HEK293 (cell line): ENCODE data around the gene ATP6V0A1.

Experiments
- EGR2 ChIP-seq: fragments of 450-650 bp; formaldehyde crosslinking; IDR thresholded peaks from 2 replicates; pipeline ENCODE4 v1.5.1; 2016; ENCODE audit warnings: low read depth, missing biosample characterization, missing genetic modification characterization
- FEZF1 ChIP-seq: fragments of 450-650 bp; formaldehyde crosslinking; IDR thresholded peaks from 2 replicates; pipeline ENCODE4 v1.5.1; 2016; ENCODE audit warnings: missing biosample characterization, missing genetic modification characterization
- GFI1B ChIP-seq: fragments of 450-650 bp; formaldehyde crosslinking; IDR thresholded peaks from 2 replicates; pipeline ENCODE4 v1.5.1; 2016; ENCODE audit warnings: missing biosample characterization, missing genetic modification characterization
- KLF8 ChIP-seq: fragments of 450-650 bp; formaldehyde crosslinking; IDR thresholded peaks from 2 replicates; pipeline ENCODE4 v1.5.1; 2016; ENCODE audit warnings: missing biosample characterization, missing genetic modification characterization
- MZF1 ChIP-seq: fragments of 450-650 bp; formaldehyde crosslinking; IDR thresholded peaks from 2 replicates; pipeline ENCODE4 v1.5.1; 2017; ENCODE audit warnings: missing biosample characterization, missing genetic modification characterization, borderline replicate concordance
- SCRT1 ChIP-seq: fragments of 450-650 bp; formaldehyde crosslinking; IDR thresholded peaks from 2 replicates; pipeline ENCODE4 v1.5.1; 2016; ENCODE audit warnings: missing biosample characterization, missing genetic modification characterization, borderline replicate concordance
- SP3 ChIP-seq: fragments of 450-650 bp; formaldehyde crosslinking; IDR thresholded peaks from 2 replicates; pipeline ENCODE4 v1.5.1; 2016; ENCODE audit warnings: missing biosample characterization, missing genetic modification characterization
- YY1 ChIP-seq: fragments of 450-650 bp; formaldehyde crosslinking; IDR thresholded peaks from 2 replicates; pipeline ENCODE4 v1.5.1; 2018; ENCODE audit warnings: missing biosample characterization, missing genetic modification characterization
- ZBTB21 ChIP-seq: fragments of 450-650 bp; formaldehyde crosslinking; IDR thresholded peaks from 2 replicates; pipeline ENCODE4 v1.5.1; 2017; ENCODE audit warnings: missing biosample characterization, missing genetic modification characterization
- ZFP37 ChIP-seq: fragments of 450-650 bp; formaldehyde crosslinking; IDR thresholded peaks from 2 replicates; pipeline ENCODE4 v1.5.1; 2016; ENCODE audit warnings: missing biosample characterization, missing genetic modification characterization
- ZFP41 ChIP-seq: fragments of 450-650 bp; formaldehyde crosslinking; IDR thresholded peaks from 2 replicates; pipeline ENCODE4 v1.5.1; 2016; ENCODE audit warnings: missing biosample characterization, missing genetic modification characterization, borderline replicate concordance
- ZIC2 ChIP-seq: fragments of 450-650 bp; formaldehyde crosslinking; IDR thresholded peaks from 2 replicates; pipeline ENCODE4 v1.5.1; 2016; ENCODE audit warnings: missing biosample characterization, missing genetic modification characterization
- ZNF112 ChIP-seq: fragments of 450-650 bp; formaldehyde crosslinking; IDR thresholded peaks from 2 replicates; pipeline ENCODE4 v1.5.0; 2017; ENCODE audit warnings: missing biosample characterization, missing genetic modification characterization
- ZNF133 ChIP-seq: fragments of 450-650 bp; formaldehyde crosslinking; IDR thresholded peaks from 2 replicates; pipeline ENCODE4 v1.5.1; 2016; ENCODE audit warnings: missing biosample characterization, missing genetic modification characterization
- ZNF16 ChIP-seq: fragments of 450-650 bp; formaldehyde crosslinking; IDR thresholded peaks from 2 replicates; pipeline ENCODE4 v1.5.1; 2016; ENCODE audit warnings: low read depth, missing biosample characterization, missing genetic modification characterization
- ZNF214 ChIP-seq: fragments of 450-650 bp; formaldehyde crosslinking; IDR thresholded peaks from 2 replicates; pipeline ENCODE4 v1.5.1; 2017; ENCODE audit warnings: missing biosample characterization, mild to moderate bottlenecking, missing genetic modification characterization, borderline replicate concordance
- ZNF221 ChIP-seq: fragments of 450-650 bp; formaldehyde crosslinking; IDR thresholded peaks from 2 replicates; pipeline ENCODE4 v1.5.1; 2017; ENCODE audit warnings: missing biosample characterization, missing genetic modification characterization, borderline replicate concordance
- ZNF292 ChIP-seq: fragments of 450-650 bp; formaldehyde crosslinking; IDR thresholded peaks from 2 replicates; pipeline ENCODE4 v1.5.1; 2016; ENCODE audit warnings: low read depth, missing biosample characterization, missing genetic modification characterization, borderline replicate concordance
- ZNF341 ChIP-seq: fragments of 450-650 bp; formaldehyde crosslinking; IDR thresholded peaks from 2 replicates; pipeline ENCODE4; 2016; ENCODE audit warnings: low read depth, missing biosample characterization, missing genetic modification characterization
- ZNF354C ChIP-seq: fragments of 450-650 bp; formaldehyde crosslinking; IDR thresholded peaks from 2 replicates; pipeline ENCODE4 v1.5.1; 2016; ENCODE audit warnings: missing biosample characterization, missing genetic modification characterization, low read depth, borderline replicate concordance
- ZNF391 ChIP-seq: fragments of 450-650 bp; formaldehyde crosslinking; IDR thresholded peaks from 2 replicates; pipeline ENCODE4 v1.5.1; 2016; ENCODE audit warnings: low read depth, missing biosample characterization, missing genetic modification characterization, borderline replicate concordance
- ZNF404 ChIP-seq: fragments of 450-650 bp; formaldehyde crosslinking; IDR thresholded peaks from 2 replicates; pipeline ENCODE4 v1.5.1; 2017; ENCODE audit warnings: missing biosample characterization, missing genetic modification characterization
- ZNF548 ChIP-seq: fragments of 450-650 bp; formaldehyde crosslinking; IDR thresholded peaks from 2 replicates; pipeline ENCODE4 v1.5.1; 2016; ENCODE audit warnings: missing biosample characterization, missing genetic modification characterization
- ZNF621 ChIP-seq: fragments of 450-650 bp; formaldehyde crosslinking; IDR thresholded peaks from 2 replicates; pipeline ENCODE4 v1.5.1; 2017; ENCODE audit warnings: missing biosample characterization, missing genetic modification characterization
- ZNF660 ChIP-seq: fragments of 450-650 bp; IDR thresholded peaks from 2 replicates; pipeline ENCODE4 v1.5.1; 2018; ENCODE audit warnings: missing biosample characterization, mild to moderate bottlenecking, missing genetic modification characterization
- ZNF670 ChIP-seq: fragments of 450-650 bp; formaldehyde crosslinking; IDR thresholded peaks from 2 replicates; pipeline ENCODE4 v1.5.1; 2016; ENCODE audit warnings: missing biosample characterization, missing genetic modification characterization, low read depth
- ZNF701 ChIP-seq: fragments of 450-650 bp; formaldehyde crosslinking; IDR thresholded peaks from 2 replicates; pipeline ENCODE4 v1.5.1; 2016; ENCODE audit warnings: missing biosample characterization, missing genetic modification characterization
- ZNF830 ChIP-seq: fragments of 450-650 bp; IDR thresholded peaks from 2 replicates; pipeline ENCODE4 v1.5.0; 2018; ENCODE audit warnings: missing biosample characterization, missing genetic modification characterization, low read depth, mild to moderate bottlenecking, moderate library complexity
- ZNF837 ChIP-seq: fragments of 450-650 bp; formaldehyde crosslinking; IDR thresholded peaks from 2 replicates; pipeline ENCODE4 v1.5.1; 2016; ENCODE audit warnings: missing biosample characterization, missing genetic modification characterization
- TF ChIP-seq, protein P1 (sequence below): fragments of 450-650 bp; formaldehyde crosslinking; IDR thresholded peaks from 2 replicates; pipeline ENCODE4 v1.5.1; 2016; ENCODE audit warnings: missing biosample characterization, missing genetic modification characterization
- TF ChIP-seq, protein P2 (sequence below): fragments of 450-650 bp; formaldehyde crosslinking; IDR thresholded peaks from 2 replicates; pipeline ENCODE4 v1.5.1; 2016; ENCODE audit warnings: missing biosample characterization, missing genetic modification characterization, low read depth
- TF ChIP-seq, protein P3 (sequence below): fragments of 450-650 bp; formaldehyde crosslinking; IDR thresholded peaks from 2 replicates; pipeline ENCODE4 v1.5.1; 2017; ENCODE audit warnings: missing biosample characterization, missing genetic modification characterization
- TF ChIP-seq, protein P4 (sequence below): fragments of 450-650 bp; formaldehyde crosslinking; IDR thresholded peaks from 2 replicates; pipeline ENCODE4 v1.5.1; 2016; ENCODE audit warnings: missing biosample characterization, missing genetic modification characterization

Gene ATP6V0A1

GRCh38 chr17:42554250-42555121, 95.8 kb downstream of the ATP6V0A1 start (continued):
- TF ChIP-seq, protein P1, sequence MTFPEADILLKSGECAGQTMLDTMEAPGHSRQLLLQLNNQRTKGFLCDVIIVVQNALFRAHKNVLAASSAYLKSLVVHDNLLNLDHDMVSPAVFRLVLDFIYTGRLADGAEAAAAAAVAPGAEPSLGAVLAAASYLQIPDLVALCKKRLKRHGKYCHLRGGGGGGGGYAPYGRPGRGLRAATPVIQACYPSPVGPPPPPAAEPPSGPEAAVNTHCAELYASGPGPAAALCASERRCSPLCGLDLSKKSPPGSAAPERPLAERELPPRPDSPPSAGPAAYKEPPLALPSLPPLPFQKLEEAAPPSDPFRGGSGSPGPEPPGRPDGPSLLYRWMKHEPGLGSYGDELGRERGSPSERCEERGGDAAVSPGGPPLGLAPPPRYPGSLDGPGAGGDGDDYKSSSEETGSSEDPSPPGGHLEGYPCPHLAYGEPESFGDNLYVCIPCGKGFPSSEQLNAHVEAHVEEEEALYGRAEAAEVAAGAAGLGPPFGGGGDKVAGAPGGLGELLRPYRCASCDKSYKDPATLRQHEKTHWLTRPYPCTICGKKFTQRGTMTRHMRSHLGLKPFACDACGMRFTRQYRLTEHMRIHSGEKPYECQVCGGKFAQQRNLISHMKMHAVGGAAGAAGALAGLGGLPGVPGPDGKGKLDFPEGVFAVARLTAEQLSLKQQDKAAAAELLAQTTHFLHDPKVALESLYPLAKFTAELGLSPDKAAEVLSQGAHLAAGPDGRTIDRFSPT = peak; percentile 52; the same call in 1 of the 2 replicates
- TF ChIP-seq, protein P2, sequence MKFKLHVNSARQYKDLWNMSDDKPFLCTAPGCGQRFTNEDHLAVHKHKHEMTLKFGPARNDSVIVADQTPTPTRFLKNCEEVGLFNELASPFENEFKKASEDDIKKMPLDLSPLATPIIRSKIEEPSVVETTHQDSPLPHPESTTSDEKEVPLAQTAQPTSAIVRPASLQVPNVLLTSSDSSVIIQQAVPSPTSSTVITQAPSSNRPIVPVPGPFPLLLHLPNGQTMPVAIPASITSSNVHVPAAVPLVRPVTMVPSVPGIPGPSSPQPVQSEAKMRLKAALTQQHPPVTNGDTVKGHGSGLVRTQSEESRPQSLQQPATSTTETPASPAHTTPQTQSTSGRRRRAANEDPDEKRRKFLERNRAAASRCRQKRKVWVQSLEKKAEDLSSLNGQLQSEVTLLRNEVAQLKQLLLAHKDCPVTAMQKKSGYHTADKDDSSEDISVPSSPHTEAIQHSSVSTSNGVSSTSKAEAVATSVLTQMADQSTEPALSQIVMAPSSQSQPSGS (tag by site-specific recombination) = peak; percentile 93
- TF ChIP-seq ZIC2 (tag by site-specific recombination) (peak; percentile 96), ZNF837 (tag by site-specific recombination) (no peak), SCRT1 (tag by site-specific recombination) (no peak), FEZF1 (tag by site-specific recombination) (no peak), ZNF214 (no peak), ZNF830 (tag by site-specific recombination) (no peak), ZNF660 (tag by site-specific recombination) (no peak; the same call in 1 of the 2 replicates), ZNF404 (tag by site-specific recombination) (no peak), ZNF354C (tag by site-specific recombination) (no peak), ZNF341 (peak; percentile 81), ZNF621 (tag by site-specific recombination) (no peak), YY1 (tag by site-specific recombination) (peak; percentile 44; the same call in 1 of the 2 replicates), ZNF391 (tag by site-specific recombination) (no peak), ZNF221 (tag by site-specific recombination) (no peak), SP3 (tag by site-specific recombination) (peak; percentile 72), ZNF112 (tag by site-specific recombination) (no peak), ZNF548 (tag by site-specific recombination) (no peak), ZFP41 (tag by site-specific recombination) (no peak), ZBTB21 (tag by site-specific recombination) (peak; percentile 94), KLF8 (tag by site-specific recombination) (peak; percentile 70; the same call in 1 of the 2 replicates), ZNF133 (tag by site-specific recombination) (no peak), ZNF701 (tag by site-specific recombination) (no peak), MZF1 (tag by site-specific recombination) (no peak), ZNF16 (tag by site-specific recombination) (no peak), ZNF670 (tag by site-specific recombination) (no peak), ZFP37 (tag by site-specific recombination) (0 out of 2 replicates have a peak, but pooled peaks have one; percentile 55), EGR2 (tag by site-specific recombination) (peak; percentile 95), GFI1B (tag by site-specific recombination) (no peak), ZNF292 (no peak)
- TF ChIP-seq, protein P3, sequence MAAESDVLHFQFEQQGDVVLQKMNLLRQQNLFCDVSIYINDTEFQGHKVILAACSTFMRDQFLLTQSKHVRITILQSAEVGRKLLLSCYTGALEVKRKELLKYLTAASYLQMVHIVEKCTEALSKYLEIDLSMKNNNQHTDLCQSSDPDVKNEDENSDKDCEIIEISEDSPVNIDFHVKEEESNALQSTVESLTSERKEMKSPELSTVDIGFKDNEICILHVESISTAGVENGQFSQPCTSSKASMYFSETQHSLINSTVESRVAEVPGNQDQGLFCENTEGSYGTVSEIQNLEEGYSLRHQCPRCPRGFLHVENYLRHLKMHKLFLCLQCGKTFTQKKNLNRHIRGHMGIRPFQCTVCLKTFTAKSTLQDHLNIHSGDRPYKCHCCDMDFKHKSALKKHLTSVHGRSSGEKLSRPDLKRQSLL (tag by site-specific recombination) = no peak
- TF ChIP-seq, protein P4, sequence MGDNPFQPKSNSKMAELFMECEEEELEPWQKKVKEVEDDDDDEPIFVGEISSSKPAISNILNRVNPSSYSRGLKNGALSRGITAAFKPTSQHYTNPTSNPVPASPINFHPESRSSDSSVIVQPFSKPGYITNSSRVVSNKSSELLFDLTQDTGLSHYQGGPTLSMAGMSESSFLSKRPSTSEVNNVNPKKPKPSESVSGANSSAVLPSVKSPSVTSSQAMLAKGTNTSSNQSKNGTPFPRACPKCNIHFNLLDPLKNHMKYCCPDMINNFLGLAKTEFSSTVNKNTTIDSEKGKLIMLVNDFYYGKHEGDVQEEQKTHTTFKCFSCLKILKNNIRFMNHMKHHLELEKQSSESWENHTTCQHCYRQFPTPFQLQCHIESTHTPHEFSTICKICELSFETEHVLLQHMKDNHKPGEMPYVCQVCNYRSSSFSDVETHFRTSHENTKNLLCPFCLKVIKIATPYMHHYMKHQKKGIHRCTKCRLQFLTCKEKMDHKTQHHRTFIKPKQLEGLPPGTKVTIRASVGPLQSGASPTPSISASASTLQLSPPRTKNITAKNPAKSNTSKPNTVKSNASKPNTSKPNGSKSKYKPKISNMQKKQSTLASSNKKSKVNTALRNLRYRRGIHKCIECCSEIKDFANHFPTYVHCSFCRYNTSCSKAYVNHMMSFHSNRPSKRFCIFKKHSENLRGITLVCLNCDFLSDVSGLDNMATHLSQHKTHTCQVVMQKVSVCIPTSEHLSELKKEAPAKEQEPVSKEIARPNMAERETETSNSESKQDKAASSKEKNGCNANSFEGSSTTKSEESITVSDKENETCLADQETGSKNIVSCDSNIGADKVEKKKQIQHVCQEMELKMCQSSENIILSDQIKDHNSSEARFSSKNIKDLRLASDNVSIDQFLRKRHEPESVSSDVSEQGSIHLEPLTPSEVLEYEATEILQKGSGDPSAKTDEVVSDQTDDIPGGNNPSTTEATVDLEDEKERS (tag by site-specific recombination) = no peak
